GM12872 (cell line): ENCODE data around the gene DPH1.
A peak's percentile ranks its signal among the peaks of the same experiment; 100 is the strongest.

Experiments
- TF ChIP-seq, protein P1 (sequence below): IDR thresholded peaks from 3 replicates; pipeline ENCODE4 v1.5.1; 2011; ENCODE audit warnings: low read depth, mild to moderate bottlenecking, low read length, moderate library complexity; ENCODE audit not compliant: insufficient read depth

Gene DPH1

DNA sequence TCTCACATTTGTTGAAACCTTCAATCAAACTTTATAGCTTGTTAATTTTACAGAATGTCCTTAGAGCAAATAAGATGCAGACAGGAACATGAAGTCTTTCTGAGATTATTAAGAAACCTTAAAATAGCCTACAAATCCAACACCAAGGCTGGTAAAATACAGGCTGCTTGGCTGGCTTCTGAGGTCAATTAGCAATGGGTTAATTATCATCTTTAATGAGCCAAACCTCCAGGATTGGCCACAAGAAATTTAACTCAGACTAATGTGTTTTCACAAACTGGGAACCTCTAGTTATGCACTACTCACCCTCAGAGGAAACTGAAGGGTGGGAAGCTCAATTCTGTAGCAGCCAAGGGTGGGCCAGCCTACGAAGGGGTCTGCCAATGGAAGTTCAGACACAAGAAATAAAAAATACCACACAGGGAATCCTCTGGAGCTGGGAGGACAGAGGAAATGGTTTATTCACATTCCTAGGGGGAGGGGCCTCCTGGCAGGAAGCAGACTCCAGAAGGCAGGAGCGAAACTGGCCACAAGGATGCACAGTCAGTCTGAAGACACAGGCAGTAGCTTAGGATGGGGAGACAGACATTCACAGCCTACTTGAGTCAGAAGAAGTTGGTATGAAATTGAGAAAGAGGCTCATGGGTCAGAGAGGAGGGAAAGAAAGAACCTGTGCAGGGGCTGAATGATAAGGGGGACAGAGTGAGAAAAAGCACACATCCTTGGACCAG, 61.0 kb downstream of the DPH1 start:
- TF ChIP-seq, protein P1, sequence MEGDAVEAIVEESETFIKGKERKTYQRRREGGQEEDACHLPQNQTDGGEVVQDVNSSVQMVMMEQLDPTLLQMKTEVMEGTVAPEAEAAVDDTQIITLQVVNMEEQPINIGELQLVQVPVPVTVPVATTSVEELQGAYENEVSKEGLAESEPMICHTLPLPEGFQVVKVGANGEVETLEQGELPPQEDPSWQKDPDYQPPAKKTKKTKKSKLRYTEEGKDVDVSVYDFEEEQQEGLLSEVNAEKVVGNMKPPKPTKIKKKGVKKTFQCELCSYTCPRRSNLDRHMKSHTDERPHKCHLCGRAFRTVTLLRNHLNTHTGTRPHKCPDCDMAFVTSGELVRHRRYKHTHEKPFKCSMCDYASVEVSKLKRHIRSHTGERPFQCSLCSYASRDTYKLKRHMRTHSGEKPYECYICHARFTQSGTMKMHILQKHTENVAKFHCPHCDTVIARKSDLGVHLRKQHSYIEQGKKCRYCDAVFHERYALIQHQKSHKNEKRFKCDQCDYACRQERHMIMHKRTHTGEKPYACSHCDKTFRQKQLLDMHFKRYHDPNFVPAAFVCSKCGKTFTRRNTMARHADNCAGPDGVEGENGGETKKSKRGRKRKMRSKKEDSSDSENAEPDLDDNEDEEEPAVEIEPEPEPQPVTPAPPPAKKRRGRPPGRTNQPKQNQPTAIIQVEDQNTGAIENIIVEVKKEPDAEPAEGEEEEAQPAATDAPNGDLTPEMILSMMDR, result no peak

DNA sequence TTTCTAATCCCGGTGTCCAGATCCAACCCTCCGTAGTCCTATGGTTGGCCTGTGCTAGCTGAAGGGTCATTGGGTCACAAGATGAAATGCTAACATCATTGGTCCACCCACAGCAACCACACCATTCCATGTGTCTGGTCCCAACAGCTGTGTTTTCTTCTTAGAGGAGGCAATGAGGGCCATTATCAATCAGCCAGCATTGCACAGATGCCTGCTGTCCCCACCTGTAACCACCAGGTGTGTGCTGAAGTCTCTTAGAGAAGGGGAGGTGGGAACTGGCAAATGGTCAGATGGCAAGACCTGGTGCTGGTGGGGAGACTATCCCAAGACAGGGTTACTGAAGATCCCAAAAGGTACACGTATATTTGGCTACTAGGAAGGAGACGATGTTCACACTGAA, 62.3 kb downstream of the DPH1 start:
- TF ChIP-seq, protein P1, result peak; percentile 23; the same call in 2 of the 3 replicates

DNA sequence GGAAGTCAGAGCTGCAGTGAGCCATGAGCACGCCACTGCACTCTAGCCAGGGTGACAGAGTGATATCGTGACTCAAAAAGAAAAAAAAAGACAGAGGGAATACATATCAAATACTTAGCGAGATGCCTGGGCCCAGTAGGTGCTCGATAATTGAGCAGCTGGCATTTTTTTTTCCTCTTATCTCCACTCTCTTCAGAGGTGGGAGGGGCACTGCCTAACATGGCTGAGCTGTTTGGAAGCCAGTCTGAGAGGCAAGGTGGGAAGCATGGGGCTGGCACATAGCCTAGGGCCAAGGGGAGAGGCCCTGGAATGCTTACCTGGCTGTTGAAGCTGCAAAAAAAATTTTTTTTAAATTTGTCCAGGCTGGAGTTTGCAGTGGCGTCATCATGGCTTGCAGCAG, 63.4 kb downstream of the DPH1 start:
- TF ChIP-seq, protein P1, result no peak
